ENCODE measurements around the gene LIMCH1.

DNA sequence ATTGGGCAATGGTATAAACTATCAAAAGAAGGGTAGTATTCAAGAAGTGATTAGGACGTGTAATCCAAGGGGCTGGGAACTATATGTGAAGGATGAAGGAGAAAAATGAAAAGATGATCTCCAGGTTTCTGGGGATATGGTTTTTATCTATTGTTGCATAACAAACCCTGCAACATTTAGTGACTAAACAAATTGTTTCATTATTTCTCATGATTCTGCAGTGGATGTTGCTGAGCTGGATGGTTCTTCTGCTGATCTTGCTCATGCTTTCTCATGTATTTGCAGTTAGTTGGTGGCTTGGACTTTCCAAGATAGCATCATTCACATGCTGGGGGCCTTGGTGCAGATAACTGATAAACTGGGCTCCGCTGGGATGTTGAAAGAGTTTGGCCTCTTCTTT lies 181.5 kb downstream of the LIMCH1 start:
- TF ChIP-seq, protein P1, sequence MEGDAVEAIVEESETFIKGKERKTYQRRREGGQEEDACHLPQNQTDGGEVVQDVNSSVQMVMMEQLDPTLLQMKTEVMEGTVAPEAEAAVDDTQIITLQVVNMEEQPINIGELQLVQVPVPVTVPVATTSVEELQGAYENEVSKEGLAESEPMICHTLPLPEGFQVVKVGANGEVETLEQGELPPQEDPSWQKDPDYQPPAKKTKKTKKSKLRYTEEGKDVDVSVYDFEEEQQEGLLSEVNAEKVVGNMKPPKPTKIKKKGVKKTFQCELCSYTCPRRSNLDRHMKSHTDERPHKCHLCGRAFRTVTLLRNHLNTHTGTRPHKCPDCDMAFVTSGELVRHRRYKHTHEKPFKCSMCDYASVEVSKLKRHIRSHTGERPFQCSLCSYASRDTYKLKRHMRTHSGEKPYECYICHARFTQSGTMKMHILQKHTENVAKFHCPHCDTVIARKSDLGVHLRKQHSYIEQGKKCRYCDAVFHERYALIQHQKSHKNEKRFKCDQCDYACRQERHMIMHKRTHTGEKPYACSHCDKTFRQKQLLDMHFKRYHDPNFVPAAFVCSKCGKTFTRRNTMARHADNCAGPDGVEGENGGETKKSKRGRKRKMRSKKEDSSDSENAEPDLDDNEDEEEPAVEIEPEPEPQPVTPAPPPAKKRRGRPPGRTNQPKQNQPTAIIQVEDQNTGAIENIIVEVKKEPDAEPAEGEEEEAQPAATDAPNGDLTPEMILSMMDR (conservative IDR thresholded peaks at IDR 0.05; ENCODE audit: low read length), result no peak
- TF ChIP-seq EZH2phosphoT487 (IDR thresholded peaks at IDR 0.05; ENCODE audit: borderline replicate concordance), result no peak

Data from Loucy (cell line).